Trophoblast cell (in vitro differentiated cells and primary cell): ENCODE measurements around the gene NCOA4.
"Not testable (repeated sequence)": the region's sequence is repeated elsewhere in the genome, so short reads cannot be mapped to it uniquely, and the experiment has no call there.

Experiments used
- DNase-seq, 2 donors: peaks; one replicate each; pipeline ENCODE4 v3.0.0-alpha.2; 2016
- H2AFZ ChIP-seq: 2 replicates; pipeline ENCODE4 v1.6.1; 2013; ENCODE audit warnings: low read length, moderate library complexity, mild to moderate bottlenecking; ENCODE audit not compliant: insufficient read depth, poor library complexity
- H2AK5ac ChIP-seq: 2 replicates; pipeline ENCODE4 v1.6.1; 2013; ENCODE audit warnings: mild to moderate bottlenecking, low read length
- H2BK120ac ChIP-seq: 2 replicates; pipeline ENCODE4 v1.6.1; 2013; ENCODE audit warnings: low read length, mild to moderate bottlenecking, moderate library complexity; ENCODE audit not compliant: insufficient read depth, poor library complexity
- H2BK12ac ChIP-seq: 2 replicates; pipeline ENCODE4 v1.6.1; 2013; ENCODE audit warnings: mild to moderate bottlenecking, low read length, moderate library complexity
- H2BK5ac ChIP-seq: 2 replicates; pipeline ENCODE4 v1.6.1; 2013; ENCODE audit warnings: low read length, low read depth, moderate library complexity, mild to moderate bottlenecking; ENCODE audit not compliant: poor library complexity
- H3K14ac ChIP-seq: 2 replicates; pipeline ENCODE4 v1.6.1; 2013; ENCODE audit warnings: mild to moderate bottlenecking, low read length
- H3K18ac ChIP-seq: 2 replicates; pipeline ENCODE4 v1.6.1; 2013; ENCODE audit warnings: mild to moderate bottlenecking, low read length
- H3K23ac ChIP-seq: 2 replicates; pipeline ENCODE4 v1.6.1; 2013; ENCODE audit warnings: low read length
- H3K27ac ChIP-seq: 2 replicates; pipeline ENCODE4 v1.5.1; 2013; ENCODE audit warnings: low read depth, mild to moderate bottlenecking, inconsistent platforms, low read length, moderate library complexity
- H3K27me3 ChIP-seq: 2 replicates; pipeline ENCODE4 v1.6.1; 2013; ENCODE audit warnings: inconsistent platforms, mild to moderate bottlenecking, low read length, moderate library complexity; ENCODE audit not compliant: insufficient read depth
- H3K36me3 ChIP-seq, 2 experiments: 1 replicate in 1 of 2; 2 replicates in 1 of 2; pipeline ENCODE4 v1.6.1; 2013; ENCODE audit warnings: low read length in 2 of 2, mild to moderate bottlenecking in 2 of 2, moderate library complexity in 1 of 2; ENCODE audit not compliant: insufficient read depth in 2 of 2, control insufficient read depth in 1 of 2
- H3K4ac ChIP-seq: 2 replicates; pipeline ENCODE4 v1.6.1; 2013; ENCODE audit warnings: low read depth, mild to moderate bottlenecking, low read length, moderate library complexity
- H3K4me1 ChIP-seq, 2 experiments: 1 replicate in 1 of 2; 2 replicates in 1 of 2; pipeline ENCODE4 v1.6.1; 2013; ENCODE audit warnings: low read length in 2 of 2, mild to moderate bottlenecking in 2 of 2, moderate library complexity in 1 of 2; ENCODE audit not compliant: insufficient read depth in 2 of 2, control insufficient read depth in 1 of 2
- H3K4me2 ChIP-seq: 2 replicates; pipeline ENCODE4 v1.6.1; 2013; ENCODE audit warnings: inconsistent platforms, mild to moderate bottlenecking, low read length, moderate library complexity
- H3K4me3 ChIP-seq: 2 replicates; pipeline ENCODE4 v1.5.1; 2013; ENCODE audit warnings: mild to moderate bottlenecking, low read depth, low read length, inconsistent platforms
- H3K79me1 ChIP-seq: one replicate; pipeline ENCODE4 v1.6.1; 2013; ENCODE audit warnings: low read length
- H3K79me2 ChIP-seq: 2 replicates; pipeline ENCODE4 v1.6.1; 2013; ENCODE audit warnings: low read length, mild to moderate bottlenecking; ENCODE audit not compliant: control insufficient read depth, insufficient read depth, poor library complexity
- H3K9ac ChIP-seq: 2 replicates; pipeline ENCODE4 v1.6.1; 2013; ENCODE audit warnings: mild to moderate bottlenecking, low read length
- H3K9me3 ChIP-seq: 2 replicates; pipeline ENCODE4 v1.6.1; 2013; ENCODE audit warnings: low read depth, mild to moderate bottlenecking, control low read depth, inconsistent platforms, low read length; ENCODE audit not compliant: insufficient read depth
- H4K12ac ChIP-seq: 2 replicates; pipeline ENCODE4 v1.6.1; 2013; ENCODE audit warnings: low read depth, mild to moderate bottlenecking, low read length, moderate library complexity
- H4K8ac ChIP-seq: 2 replicates; pipeline ENCODE4 v1.6.1; 2013; ENCODE audit warnings: low read depth, mild to moderate bottlenecking, low read length, moderate library complexity
- H4K91ac ChIP-seq: one replicate; pipeline ENCODE4 v1.6.1; 2013; ENCODE audit warnings: low read depth, mild to moderate bottlenecking, low read length, moderate library complexity
- whole genome bisulfite sequencing: extraction: QIAGEN DNeasy Blood & Tissue Kit; methylation state at CpG from one replicate; pipeline ENCODE4 v1.1.7; 2013; ENCODE audit warnings: missing lambda C conversion rate; ENCODE audit not compliant: insufficient read length, insufficient coverage; ENCODE audit errors: extremely low coverage; 5-methylcytosine and 5-hydroxymethylcytosine counted together

Gene NCOA4

GRCh38 chr10:45985590-45985989, 44.8 kb downstream of the NCOA4 start:
- H3K36me3 ChIP-seq, H4K12ac ChIP-seq, DNase-seq: not testable (repeated sequence)

GRCh38 chr10:45984473-45984872, 46.0 kb downstream of the NCOA4 start:
- not testable (repeated sequence) for H2BK12ac ChIP-seq, H3K14ac ChIP-seq, H2BK120ac ChIP-seq, H3K4me2 ChIP-seq, DNase-seq, H4K91ac ChIP-seq, H2AK5ac ChIP-seq, H2BK5ac ChIP-seq, H3K4me3 ChIP-seq, H3K9ac ChIP-seq, H3K27ac ChIP-seq, H4K8ac ChIP-seq, H3K27me3 ChIP-seq, H4K12ac ChIP-seq, H2AFZ ChIP-seq, H3K18ac ChIP-seq, H3K4ac ChIP-seq, H3K9me3 ChIP-seq, H3K23ac ChIP-seq, H3K4me1 ChIP-seq, H3K36me3 ChIP-seq, H3K79me2 ChIP-seq, H3K79me1 ChIP-seq
- no CpG with 5 or more reads among the region's 2 CpGs for WGBS

More at GRCh38 chr10:45985590-45985989, 44.8 kb downstream of the NCOA4 start:
- WGBS = no CpG with 5 or more reads among the region's 3 CpGs
- H2AK5ac ChIP-seq, H3K9ac ChIP-seq, H2BK12ac ChIP-seq, H3K27me3 ChIP-seq, H3K4me2 ChIP-seq, H3K4ac ChIP-seq, H4K8ac ChIP-seq, H3K9me3 ChIP-seq, H3K79me2 ChIP-seq, H4K91ac ChIP-seq, H3K4me3 ChIP-seq, H3K4me1 ChIP-seq, H2BK120ac ChIP-seq, H3K14ac ChIP-seq, H3K27ac ChIP-seq, H2AFZ ChIP-seq, H2BK5ac ChIP-seq, H3K18ac ChIP-seq, H3K23ac ChIP-seq, H3K79me1 ChIP-seq: not testable (repeated sequence)

- not testable (repeated sequence) for H4K8ac ChIP-seq, H3K4ac ChIP-seq, H3K27ac ChIP-seq, H2BK120ac ChIP-seq, H2BK12ac ChIP-seq, H3K9ac ChIP-seq, H3K4me1 ChIP-seq, H2AK5ac ChIP-seq, H4K12ac ChIP-seq, H3K9me3 ChIP-seq, H2BK5ac ChIP-seq, H3K4me3 ChIP-seq, H2AFZ ChIP-seq, H3K79me1 ChIP-seq, H3K36me3 ChIP-seq, H3K18ac ChIP-seq, H3K27me3 ChIP-seq, H3K4me2 ChIP-seq, H3K23ac ChIP-seq, H3K14ac ChIP-seq, H3K79me2 ChIP-seq, H4K91ac ChIP-seq
- no CpG with 5 or more reads among the region's 6 CpGs for WGBS
- DNase-seq = peak; percentile 39 to 72
Measured at GRCh38 chr10:45983538-45984186, 46.8 kb downstream of the NCOA4 start.

GRCh38 chr10:45981367-45981766, 49.1 kb downstream of the NCOA4 start:
- H4K12ac ChIP-seq, H3K79me1 ChIP-seq, H4K8ac ChIP-seq, H4K91ac ChIP-seq, H3K36me3 ChIP-seq, H2AK5ac ChIP-seq, DNase-seq, H2BK12ac ChIP-seq, H3K14ac ChIP-seq, H3K4ac ChIP-seq, H3K4me1 ChIP-seq, H2BK120ac ChIP-seq, H3K4me2 ChIP-seq, H3K18ac ChIP-seq, H3K9me3 ChIP-seq, H2AFZ ChIP-seq, H3K4me3 ChIP-seq, H3K23ac ChIP-seq, H2BK5ac ChIP-seq, H3K27ac ChIP-seq, H3K27me3 ChIP-seq, H3K79me2 ChIP-seq, H3K9ac ChIP-seq: not testable (repeated sequence)
- WGBS = no CpG with 5 or more reads among the region's 1 CpG
